AG04450 (cell line): ENCODE results near the gene GALNT12. TPM values are rescaled to one million over a fixed set of nuclear protein-coding genes. Genes with fewer than 3 reads are reported as not detected.

Experiments used
- CTCF ChIA-PET: fragments of 300-600, 350-600 bp; formaldehyde crosslinking; extraction: SDS; loops from one replicate; lab custom pipeline; 2022; ENCODE audit warnings: antibody characterized with exemption, inconsistent platforms; lab: Charles Lee
- POLR2A ChIA-PET: fragments of 350-600 bp; formaldehyde crosslinking; extraction: SDS; loops from one replicate; lab custom pipeline; 2021; ENCODE audit warnings: antibody characterized with exemption, inconsistent platforms; lab: Yijun Ruan, JAX
- DNase-seq: peaks from one replicate; pipeline ENCODE4 v3.0.0-alpha.2; 2011; ENCODE audit warnings: low read depth, low spot score
- H3K27ac ChIP-seq: one replicate; pipeline ENCODE4 v1.5.1; 2012; ENCODE audit warnings: low read depth, low read length, control low read depth
- H3K27me3 ChIP-seq: one replicate; pipeline ENCODE4 v1.6.0; 2012; ENCODE audit warnings: low read length; ENCODE audit not compliant: control insufficient read depth, insufficient read depth
- H3K4me3 ChIP-seq: 2 replicates; pipeline ENCODE4 v1.5.1; 2011; ENCODE audit warnings: mild to moderate bottlenecking, low read depth, low read length, control low read depth
- H3K9me3 ChIP-seq: 2 replicates; pipeline ENCODE4 v1.5.1; 2012; ENCODE audit warnings: low read length; ENCODE audit not compliant: control insufficient read depth, insufficient read depth
- CTCF ChIP-seq: IDR thresholded peaks from 2 replicates; pipeline ENCODE4 v1.5.1; 2011; ENCODE audit warnings: low read depth, low read length, control low read depth, inconsistent platforms
- polyA plus RNA-seq: library from polyadenylated mRNA; depleted of rRNA; stranded (reverse); fragments of >200 nt; gene quantifications from 2 replicates; pipeline ENCODE4 v1.2.3, GENCODE V29; 2011

Gene GALNT12
- polyA plus RNA-seq, 1 experiment, result 4.2 TPM

- ChIA-PET CTCF (no interaction called here), POLR2A (no interaction called here)
- DNase-seq, result no peak
- Histone ChIP-seq H3K27ac (no peak overlapping the region), H3K4me3 (no peak overlapping the region), H3K27me3 (peaks cover 4% of the 10 kb centered on the region), H3K9me3 (peaks cover 3% of the 10 kb centered on the region; the same call in 1 of the 2 replicates)
- TF ChIP-seq CTCF, result no peak
Observed at GRCh38 chr9:98818764-98819163, 11.3 kb downstream of the GALNT12 start.

DNA sequence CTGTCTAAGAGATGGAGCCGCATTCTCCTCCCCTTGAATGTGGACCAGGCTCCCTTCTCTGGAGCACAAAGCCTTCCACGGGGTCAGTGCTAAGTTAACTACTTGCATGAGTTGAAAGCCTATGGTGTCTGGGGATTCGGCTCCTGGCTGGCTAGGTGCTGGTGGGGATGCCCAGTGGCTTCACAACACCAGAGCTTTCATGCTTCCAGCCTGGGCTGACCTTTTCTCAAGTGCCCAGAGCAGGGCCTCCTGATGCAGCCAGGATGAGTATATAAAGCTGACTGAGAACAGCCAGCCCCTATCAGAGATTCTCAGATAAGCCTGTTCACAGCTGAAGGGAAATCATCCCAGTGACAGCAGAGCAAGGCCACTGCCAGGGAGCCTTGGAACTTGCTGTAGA lies 11.8 kb downstream of the GALNT12 start:
- no peak for DNase-seq
- Histone ChIP-seq H3K27me3 (peaks cover 4% of the 10 kb centered on the region), H3K4me3 (no peak overlapping the region), H3K27ac (no peak overlapping the region), H3K9me3 (peaks cover 3% of the 10 kb centered on the region; the same call in 1 of the 2 replicates)
- CTCF ChIA-PET, result no interaction called here
- POLR2A ChIA-PET, result no interaction called here
- no peak for TF ChIP-seq CTCF

- peaks cover 3% of the 10 kb centered on the region for H3K9me3 ChIP-seq
- CTCF ChIA-PET, result no interaction called here
- no peak overlapping the region for H3K4me3 ChIP-seq
- TF ChIP-seq CTCF, result no peak
- no peak overlapping the region for H3K27ac ChIP-seq
- no peak for DNase-seq
- peaks cover 4% of the 10 kb centered on the region for H3K27me3 ChIP-seq
- POLR2A ChIA-PET, result no interaction called here
Observed at GRCh38 chr9:98821831-98822230, 14.4 kb downstream of the GALNT12 start.

DNA sequence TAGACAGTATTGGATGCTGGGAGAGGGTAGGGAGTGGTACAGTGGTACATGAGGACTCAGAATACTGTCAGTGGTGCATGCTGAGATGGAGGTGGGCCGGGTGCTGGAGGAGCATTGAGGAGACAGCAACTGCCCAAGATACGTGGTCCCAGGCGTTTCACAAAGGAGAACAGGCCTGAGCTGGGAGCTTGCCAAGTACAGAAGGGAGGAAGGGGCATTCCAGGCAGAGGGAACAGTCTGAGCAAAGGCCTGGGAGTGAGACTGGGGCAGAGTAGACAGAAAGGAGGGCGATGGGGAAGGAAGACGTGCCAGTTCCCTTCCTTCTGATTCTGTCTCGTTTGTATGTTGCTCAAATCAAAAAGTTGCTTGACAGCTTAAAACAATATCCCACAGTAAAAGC lies 15.2 kb downstream of the GALNT12 start:
- no peak for DNase-seq
- peaks cover 3% of the 10 kb centered on the region for H3K9me3 ChIP-seq
- peaks cover 5% of the 10 kb centered on the region for H3K27me3 ChIP-seq
- H3K4me3 ChIP-seq, result no peak overlapping the region
- ChIA-PET CTCF (no interaction called here), POLR2A (no interaction called here)
- no peak overlapping the region for H3K27ac ChIP-seq
- no peak for TF ChIP-seq CTCF

DNA sequence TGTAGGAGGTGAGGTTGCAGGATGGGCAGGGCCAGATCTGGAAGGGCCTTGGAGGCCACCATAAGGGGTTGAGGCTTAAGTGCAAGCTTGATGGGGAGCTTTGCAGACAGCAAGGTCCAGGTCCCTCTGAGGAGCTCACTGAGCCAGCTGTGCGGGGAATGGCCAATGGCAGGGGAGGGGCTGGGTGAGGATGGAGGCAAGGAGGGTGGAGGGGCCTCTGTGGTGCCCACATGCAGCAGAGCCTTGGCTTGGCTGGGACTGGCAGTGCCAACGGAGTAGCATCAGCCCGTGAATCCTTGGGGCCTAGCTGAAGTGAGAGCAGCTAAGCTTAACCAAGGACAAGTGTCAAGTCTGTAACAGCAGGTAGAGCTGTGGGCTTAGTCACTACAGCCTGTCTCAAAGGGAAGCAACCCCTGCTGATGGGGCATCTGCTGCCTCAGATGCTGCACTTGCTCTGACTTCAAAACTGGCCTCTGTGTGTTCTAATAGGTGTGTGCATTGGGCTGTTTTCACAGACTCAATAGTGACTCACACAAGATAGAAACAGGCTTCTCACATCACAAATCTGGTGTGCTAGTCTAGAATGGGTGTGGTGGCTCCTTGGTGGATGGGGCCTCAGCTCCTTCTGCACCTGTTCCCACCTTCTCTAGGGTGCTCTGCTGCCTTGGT lies 16.3 kb downstream of the GALNT12 start:
- Histone ChIP-seq H3K27me3 (peaks cover 10% of the 10 kb centered on the region), H3K4me3 (no peak overlapping the region), H3K27ac (no peak overlapping the region), H3K9me3 (peaks cover 3% of the 10 kb centered on the region)
- no peak for DNase-seq
- CTCF ChIA-PET, result no interaction called here
- no peak for TF ChIP-seq CTCF
- POLR2A ChIA-PET, result no interaction called here
